ENCODE data around the gene NCDN.

- no peak for TF ChIP-seq POLR2AphosphoS5 (IDR thresholded peaks at IDR 0.05)
- TF ChIP-seq POLR2A (IDR thresholded peaks at IDR 0.05): no peak
- TF ChIP-seq, protein P1, sequence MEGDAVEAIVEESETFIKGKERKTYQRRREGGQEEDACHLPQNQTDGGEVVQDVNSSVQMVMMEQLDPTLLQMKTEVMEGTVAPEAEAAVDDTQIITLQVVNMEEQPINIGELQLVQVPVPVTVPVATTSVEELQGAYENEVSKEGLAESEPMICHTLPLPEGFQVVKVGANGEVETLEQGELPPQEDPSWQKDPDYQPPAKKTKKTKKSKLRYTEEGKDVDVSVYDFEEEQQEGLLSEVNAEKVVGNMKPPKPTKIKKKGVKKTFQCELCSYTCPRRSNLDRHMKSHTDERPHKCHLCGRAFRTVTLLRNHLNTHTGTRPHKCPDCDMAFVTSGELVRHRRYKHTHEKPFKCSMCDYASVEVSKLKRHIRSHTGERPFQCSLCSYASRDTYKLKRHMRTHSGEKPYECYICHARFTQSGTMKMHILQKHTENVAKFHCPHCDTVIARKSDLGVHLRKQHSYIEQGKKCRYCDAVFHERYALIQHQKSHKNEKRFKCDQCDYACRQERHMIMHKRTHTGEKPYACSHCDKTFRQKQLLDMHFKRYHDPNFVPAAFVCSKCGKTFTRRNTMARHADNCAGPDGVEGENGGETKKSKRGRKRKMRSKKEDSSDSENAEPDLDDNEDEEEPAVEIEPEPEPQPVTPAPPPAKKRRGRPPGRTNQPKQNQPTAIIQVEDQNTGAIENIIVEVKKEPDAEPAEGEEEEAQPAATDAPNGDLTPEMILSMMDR (IDR thresholded peaks at IDR 0.05): no peak
Measured at GRCh38 chr1:35530946-35531345, 26.7 kb upstream of the NCDN start.

All from gastroesophageal sphincter (tissue), 3 donors.